CD14-positive monocyte (primary cell): ENCODE data around the gene FANCC. TPM values are rescaled to one million over a fixed set of nuclear protein-coding genes. Genes with fewer than 3 reads are reported as not detected.
A peak's percentile ranks its signal among the peaks of the same experiment; 100 is the strongest.

Experiments used
- DNase-seq, 3 donors: peaks; one replicate each; pipeline ENCODE4 v3.0.0-alpha.2; 2011 to 2022
- H2AFZ ChIP-seq: 2 replicates; pipeline ENCODE4 v1.6.0; 2012; ENCODE audit warnings: mild to moderate bottlenecking, low read depth, low read length, inconsistent platforms; ENCODE audit not compliant: insufficient read depth, poor library complexity, severe bottlenecking
- H3K27ac ChIP-seq, 2 donors: 1 replicate in 1 of 2; 2 replicates in 1 of 2; pipeline ENCODE4 v1.5.1; 2012 to 2013; ENCODE audit warnings: low read length in 2 of 2, control low read depth in 1 of 2, inconsistent platforms in 1 of 2, low read depth in 1 of 2, mild to moderate bottlenecking in 1 of 2
- H3K27me3 ChIP-seq, 2 donors: one replicate each; pipeline versions ENCODE4 v1.6.0 to v1.6.1; 2011 to 2013; ENCODE audit warnings: low read length in 2 of 2; ENCODE audit not compliant: control insufficient read depth in 2 of 2, insufficient read depth in 2 of 2
- H3K36me3 ChIP-seq, 2 donors: replicated peaks in 1 of 2; 1 replicate in 1 of 2; 2 replicates in 1 of 2; pipeline versions ENCODE4 v1.5.1 to v1.6.1; 2012 to 2013; ENCODE audit warnings: low read length in 2 of 2, control low read depth in 1 of 2, inconsistent platforms in 1 of 2, mild to moderate bottlenecking in 1 of 2; ENCODE audit not compliant: insufficient read depth in 2 of 2, control insufficient read depth in 1 of 2
- H3K4me1 ChIP-seq, 2 donors: 1 replicate in 1 of 2; 2 replicates in 1 of 2; pipeline versions ENCODE4 v1.5.1 to v1.6.1; 2012 to 2013; ENCODE audit warnings: low read length in 2 of 2, control low read depth in 1 of 2, inconsistent platforms in 1 of 2, mild to moderate bottlenecking in 1 of 2, moderate library complexity in 1 of 2; ENCODE audit not compliant: insufficient read depth in 2 of 2, control insufficient read depth in 1 of 2
- H3K4me2 ChIP-seq: replicated peaks from 2 replicates; pipeline ENCODE3; 2012; ENCODE audit warnings: low read length, moderate library complexity, mild to moderate bottlenecking; ENCODE audit not compliant: poor library complexity, severe bottlenecking; ENCODE audit errors: extremely low read depth
- H3K4me3 ChIP-seq, 3 experiments: fragments of 200-600 bp in 1 of 3; sonication (generic) in 1 of 3; replicated peaks in 1 of 3; 1 replicate in 2 of 3; 2 replicates in 1 of 3; pipeline ENCODE4 v1.5.1; 2011 to 2013; ENCODE audit warnings: low read length in 3 of 3, mild to moderate bottlenecking in 3 of 3, control low read depth in 2 of 3, low read depth in 2 of 3, inconsistent platforms in 1 of 3, moderate library complexity in 1 of 3
- H3K79me2 ChIP-seq: 2 replicates; pipeline ENCODE4 v1.6.0; 2012; ENCODE audit warnings: mild to moderate bottlenecking, control low read depth, inconsistent platforms, low read length, moderate library complexity; ENCODE audit not compliant: insufficient read depth
- H3K9ac ChIP-seq: 2 replicates; pipeline ENCODE4 v1.6.0; 2017; ENCODE audit warnings: low read length, mild to moderate bottlenecking; ENCODE audit not compliant: insufficient read depth, poor library complexity, severe bottlenecking
- H3K9me3 ChIP-seq, 2 donors: replicated peaks in 1 of 2; 1 replicate in 1 of 2; 2 replicates in 1 of 2; pipeline versions ENCODE4 v1.5.1 to v1.6.1; 2012 to 2013; ENCODE audit warnings: low read length in 2 of 2, control low read depth in 1 of 2; ENCODE audit not compliant: control insufficient read depth in 1 of 2, insufficient read depth in 1 of 2
- H4K20me1 ChIP-seq: 2 replicates; pipeline ENCODE4 v1.6.0; 2012; ENCODE audit warnings: mild to moderate bottlenecking, low read length, control low read depth, moderate library complexity; ENCODE audit not compliant: insufficient read depth
- H3K27ac Mint-ChIP-seq, 7 donors: one replicate each; pipeline ENCODE4 v1.8.0; 2020; ENCODE audit warnings: mild to moderate bottlenecking in 7 of 7, mixed read lengths in 7 of 7, moderate library complexity in 6 of 7, inconsistent platforms in 2 of 7
- H3K27me3 Mint-ChIP-seq, 3 donors: one replicate each; pipeline ENCODE4 v1.8.0; 2021 to 2022; ENCODE audit warnings: low read depth in 3 of 3, mild to moderate bottlenecking in 3 of 3, mixed read lengths in 3 of 3, moderate library complexity in 3 of 3, inconsistent platforms in 1 of 3
- H3K36me3 Mint-ChIP-seq, 2 donors: one replicate each; pipeline ENCODE4 v1.8.0; 2020; ENCODE audit warnings: mixed read lengths in 2 of 2, inconsistent platforms in 1 of 2, mild to moderate bottlenecking in 1 of 2
- H3K4me1 Mint-ChIP-seq: one replicate; pipeline ENCODE4 v1.8.0; 2020; ENCODE audit warnings: mild to moderate bottlenecking, mixed read lengths
- H3K4me3 Mint-ChIP-seq, 2 donors: one replicate each; pipeline ENCODE4 v1.8.0; 2020; ENCODE audit warnings: mild to moderate bottlenecking in 2 of 2, mixed read lengths in 2 of 2, moderate library complexity in 1 of 2
- H3K9me3 Mint-ChIP-seq, 7 donors: one replicate each; pipeline ENCODE4 v1.8.0; 2020 to 2022; ENCODE audit warnings: mixed read lengths in 7 of 7, mild to moderate bottlenecking in 6 of 7, moderate library complexity in 6 of 7, inconsistent platforms in 2 of 7
- WGBS: methylation state at CpG from one replicate; pipeline ENCODE4 v1.1.5; 2013; ENCODE audit warnings: missing lambda C conversion rate; ENCODE audit not compliant: insufficient coverage; 5-methylcytosine and 5-hydroxymethylcytosine counted together
- intact Hi-C, 2 donors: fragments of 100-400 bp; cut with micrococcal nuclease; formaldehyde crosslinking; loops; one replicate each; pipeline versions ENCODE4 v1.15.0 to v1.15.1; 2023
- polyA plus RNA-seq, 3 donors: library from polyadenylated mRNA; depleted of rRNA in 1 of 3; unstranded in 2 of 3; stranded (reverse) in 1 of 3; fragments of 300-500 nt in 2 of 3; fragments of >200 nt in 1 of 3; fragmentation: Illumina TruSeq in 2 of 3; gene quantifications; 1 replicate in 2 of 3; 2 replicates in 1 of 3; pipeline ENCODE4 v1.2.3, GENCODE V29; 2012 to 2021
- TF ChIP-seq, protein P1 (sequence below): fragments of 200-600 bp; IDR thresholded peaks from one replicate; pipeline ENCODE4 v1.8.0; 2022; ENCODE audit warnings: antibody characterized with exemption, mild to moderate bottlenecking

FANCC gene
- polyA plus RNA-seq, 3 donors = 1.2 to 2.2 (median 1.5) TPM

DNA sequence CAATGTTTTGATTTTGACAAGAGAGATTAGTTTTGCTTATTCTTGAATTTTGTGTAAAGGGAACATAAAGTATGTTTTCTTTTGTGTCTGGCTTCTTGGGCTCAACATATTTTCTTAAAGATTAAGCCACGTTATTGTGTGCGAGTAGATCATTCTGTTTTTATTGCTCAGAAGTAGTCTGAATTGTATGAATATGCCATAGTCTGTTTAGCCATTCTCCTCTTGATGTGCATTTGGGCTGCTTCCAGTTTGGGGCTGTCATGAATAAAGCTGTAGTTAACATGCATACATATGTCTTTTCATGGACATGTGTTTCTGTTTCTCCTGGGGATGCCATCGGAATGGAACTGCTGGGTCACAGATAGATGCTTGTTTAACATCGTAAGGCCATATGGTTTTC, 198.9 kb downstream of the FANCC start:
- DNase-seq = no peak
- Mint-ChIP-seq H3K27ac (peak overlapping the region in 1 of 7 donors; percentile 28), H3K27me3 (peaks cover 0 to 3% (median 0%) of the 10 kb centered on the region in 3 donors), H3K36me3 (peaks cover 3 to 8% of the 10 kb centered on the region in 2 donors), H3K4me1 (no peaks in the 10 kb centered on the region), H3K4me3 (no peak overlapping the region), H3K9me3 (no peaks in the 10 kb centered on the region)
- Histone ChIP-seq H3K27ac (no peak overlapping the region), H3K9me3 (no peaks in the 10 kb centered on the region), H3K36me3 (no peaks in the 10 kb centered on the region), H3K9ac (no peak overlapping the region), H3K79me2 (no peaks in the 10 kb centered on the region), H3K4me1 (no peaks in the 10 kb centered on the region), H2AFZ (no peak overlapping the region), H3K27me3 (no peaks in the 10 kb centered on the region), H4K20me1 (no peaks in the 10 kb centered on the region), H3K4me2 (no peak overlapping the region), H3K4me3 (no peak overlapping the region)
- intact Hi-C loops = no loop called here
- TF ChIP-seq, protein P1, sequence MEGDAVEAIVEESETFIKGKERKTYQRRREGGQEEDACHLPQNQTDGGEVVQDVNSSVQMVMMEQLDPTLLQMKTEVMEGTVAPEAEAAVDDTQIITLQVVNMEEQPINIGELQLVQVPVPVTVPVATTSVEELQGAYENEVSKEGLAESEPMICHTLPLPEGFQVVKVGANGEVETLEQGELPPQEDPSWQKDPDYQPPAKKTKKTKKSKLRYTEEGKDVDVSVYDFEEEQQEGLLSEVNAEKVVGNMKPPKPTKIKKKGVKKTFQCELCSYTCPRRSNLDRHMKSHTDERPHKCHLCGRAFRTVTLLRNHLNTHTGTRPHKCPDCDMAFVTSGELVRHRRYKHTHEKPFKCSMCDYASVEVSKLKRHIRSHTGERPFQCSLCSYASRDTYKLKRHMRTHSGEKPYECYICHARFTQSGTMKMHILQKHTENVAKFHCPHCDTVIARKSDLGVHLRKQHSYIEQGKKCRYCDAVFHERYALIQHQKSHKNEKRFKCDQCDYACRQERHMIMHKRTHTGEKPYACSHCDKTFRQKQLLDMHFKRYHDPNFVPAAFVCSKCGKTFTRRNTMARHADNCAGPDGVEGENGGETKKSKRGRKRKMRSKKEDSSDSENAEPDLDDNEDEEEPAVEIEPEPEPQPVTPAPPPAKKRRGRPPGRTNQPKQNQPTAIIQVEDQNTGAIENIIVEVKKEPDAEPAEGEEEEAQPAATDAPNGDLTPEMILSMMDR = no peak
- 97% methylated on average over 2 of the region's 4 CpGs for WGBS

DNA sequence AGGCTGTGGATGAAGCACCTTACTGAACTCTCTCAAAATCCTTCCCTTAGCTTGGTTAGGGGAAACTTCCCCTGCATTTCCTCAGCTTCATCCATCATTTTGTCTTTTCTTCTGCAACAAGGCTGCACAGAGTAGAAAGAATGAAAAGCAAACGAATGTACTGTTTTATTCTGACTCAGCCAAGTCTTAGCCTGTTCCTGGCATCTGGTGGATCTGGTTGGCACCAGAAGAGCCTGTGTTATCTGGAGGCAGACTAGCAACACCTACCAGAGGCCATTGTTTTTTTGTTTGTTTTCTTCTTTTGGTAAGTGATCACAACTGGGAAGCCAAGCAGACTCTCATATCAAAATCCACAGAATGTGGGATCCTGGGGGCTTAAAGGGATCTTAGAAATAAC, 200.7 kb downstream of the FANCC start:
- no peaks in the 10 kb centered on the region for H3K4me1 ChIP-seq
- H3K4me2 ChIP-seq = no peak overlapping the region
- DNase-seq = no peak
- TF ChIP-seq, protein P1 = no peak
- H3K4me1 Mint-ChIP-seq = no peaks in the 10 kb centered on the region
- no peaks in the 10 kb centered on the region for H3K9me3 Mint-ChIP-seq
- no peaks in the 10 kb centered on the region for H3K36me3 ChIP-seq
- no peaks in the 10 kb centered on the region for H3K9me3 ChIP-seq
- intact Hi-C loops = no loop called here
- H3K36me3 Mint-ChIP-seq = peaks cover 4 to 9% of the 10 kb centered on the region in 2 donors
- no peak overlapping the region for H3K27ac ChIP-seq
- no peak overlapping the region for H2AFZ ChIP-seq
- no peaks in the 10 kb centered on the region for H3K27me3 ChIP-seq
- no peaks in the 10 kb centered on the region for H3K79me2 ChIP-seq
- H3K27ac Mint-ChIP-seq = no peak overlapping the region
- H3K9ac ChIP-seq = no peak overlapping the region
- WGBS = 100% methylated on average over 1 of the region's 1 CpG
- H3K4me3 Mint-ChIP-seq = no peak overlapping the region
- H4K20me1 ChIP-seq = no peaks in the 10 kb centered on the region
- no peak overlapping the region for H3K4me3 ChIP-seq
- H3K27me3 Mint-ChIP-seq = peaks cover 0 to 3% (median 0%) of the 10 kb centered on the region in 3 donors
